Panc1 (cell line): ENCODE data around the gene KIAA0930.

ENCODE experiments used
- POLR2AphosphoS5 ChIP-seq: IDR thresholded peaks from 2 replicates; pipeline ENCODE4 v1.6.1; 2012; ENCODE audit warnings: mild to moderate bottlenecking, low read depth, low read length, moderate library complexity
- TCF7L2 ChIP-seq: IDR thresholded peaks from 2 replicates; pipeline ENCODE4 v1.6.1; 2011; ENCODE audit warnings: mild to moderate bottlenecking, low read depth, low read length, inconsistent platforms
- TF ChIP-seq, protein P1 (sequence below): fragments of 450-650 bp; IDR thresholded peaks from 2 replicates; pipeline ENCODE4 v1.5.1; 2017; ENCODE audit warnings: mild to moderate bottlenecking

DNA sequence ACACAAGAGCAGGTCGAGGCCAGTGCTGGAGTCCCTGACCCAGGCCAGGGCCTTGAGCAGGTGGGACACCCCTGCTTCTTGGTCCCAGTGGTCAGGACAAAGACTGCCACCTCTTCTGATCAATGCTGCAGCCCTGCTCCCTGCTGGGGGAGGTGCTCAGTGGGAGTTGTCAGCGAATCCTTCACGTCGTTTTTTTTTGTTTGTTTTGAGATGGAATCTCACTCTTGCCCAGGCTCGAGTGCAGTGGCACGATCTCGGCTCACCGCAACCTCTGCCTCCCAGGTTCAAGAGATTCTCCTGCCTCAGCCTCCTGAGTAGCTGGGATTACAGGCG, 42.3 kb downstream of the KIAA0930 start:
- TF ChIP-seq, protein P1, sequence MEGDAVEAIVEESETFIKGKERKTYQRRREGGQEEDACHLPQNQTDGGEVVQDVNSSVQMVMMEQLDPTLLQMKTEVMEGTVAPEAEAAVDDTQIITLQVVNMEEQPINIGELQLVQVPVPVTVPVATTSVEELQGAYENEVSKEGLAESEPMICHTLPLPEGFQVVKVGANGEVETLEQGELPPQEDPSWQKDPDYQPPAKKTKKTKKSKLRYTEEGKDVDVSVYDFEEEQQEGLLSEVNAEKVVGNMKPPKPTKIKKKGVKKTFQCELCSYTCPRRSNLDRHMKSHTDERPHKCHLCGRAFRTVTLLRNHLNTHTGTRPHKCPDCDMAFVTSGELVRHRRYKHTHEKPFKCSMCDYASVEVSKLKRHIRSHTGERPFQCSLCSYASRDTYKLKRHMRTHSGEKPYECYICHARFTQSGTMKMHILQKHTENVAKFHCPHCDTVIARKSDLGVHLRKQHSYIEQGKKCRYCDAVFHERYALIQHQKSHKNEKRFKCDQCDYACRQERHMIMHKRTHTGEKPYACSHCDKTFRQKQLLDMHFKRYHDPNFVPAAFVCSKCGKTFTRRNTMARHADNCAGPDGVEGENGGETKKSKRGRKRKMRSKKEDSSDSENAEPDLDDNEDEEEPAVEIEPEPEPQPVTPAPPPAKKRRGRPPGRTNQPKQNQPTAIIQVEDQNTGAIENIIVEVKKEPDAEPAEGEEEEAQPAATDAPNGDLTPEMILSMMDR, result no peak
- TF ChIP-seq POLR2AphosphoS5 (no peak), TCF7L2 (no peak)
